ENCODE data around the gene KIAA0825. TPM values are rescaled to one million over a fixed set of nuclear protein-coding genes. Genes with fewer than 3 reads are reported as not detected.

Gene KIAA0825
- polyA plus RNA-seq, 3 donors = 0.56 to 1.3 (median 0.89) TPM

- no peak overlapping the region for H3K4me3 ChIP-seq (replicated peaks in 1 of 3; ENCODE audit: low read depth in 2 of 3, low read length in 3 of 3)
- H3K4me1 ChIP-seq (ENCODE audit: control insufficient read depth in 1 of 2, insufficient read depth in 2 of 2, low read length in 2 of 2) = no peaks in the 10 kb centered on the region
- H3K9me3 ChIP-seq (replicated peaks in 1 of 2; ENCODE audit: control insufficient read depth in 1 of 2, insufficient read depth in 1 of 2, low read length in 2 of 2) = no peaks in the 10 kb centered on the region
- peak overlapping the region in 1 of 7 donors; percentile 36 for H3K27ac Mint-ChIP-seq
- H4K20me1 ChIP-seq (ENCODE audit: insufficient read depth, low read length) = no peaks in the 10 kb centered on the region
- H3K4me2 ChIP-seq (replicated peaks; ENCODE audit: extremely low read depth, low read length, poor library complexity, severe bottlenecking) = no peak overlapping the region
- peaks cover 13% of the 10 kb centered on the region for H3K4me1 Mint-ChIP-seq
- no peaks in the 10 kb centered on the region for H3K79me2 ChIP-seq (ENCODE audit: insufficient read depth, low read length)
- H3K36me3 ChIP-seq (replicated peaks in 1 of 2; ENCODE audit: control insufficient read depth in 1 of 2, insufficient read depth in 2 of 2, low read length in 2 of 2) = no peaks in the 10 kb centered on the region
- peaks cover 0 to 6% (median 0%) of the 10 kb centered on the region in 7 donors for H3K9me3 Mint-ChIP-seq
- H3K9ac ChIP-seq (ENCODE audit: insufficient read depth, low read length, poor library complexity, severe bottlenecking) = no peak overlapping the region
- DNase-seq = no peak
- no peak overlapping the region for H3K27ac ChIP-seq (ENCODE audit: low read depth in 1 of 2, low read length in 2 of 2)
- peaks cover 2% of the 10 kb centered on the region in 3 donors for H3K27me3 Mint-ChIP-seq (ENCODE audit: low read depth in 3 of 3)
- WGBS (ENCODE audit: insufficient coverage) = no CpG with 5 or more reads among the region's 1 CpG
- H2AFZ ChIP-seq (ENCODE audit: insufficient read depth, low read depth, low read length, poor library complexity, severe bottlenecking) = no peak overlapping the region
- H3K36me3 Mint-ChIP-seq = no peaks in the 10 kb centered on the region
- intact Hi-C loops (cut with micrococcal nuclease) = no loop called here
- H3K4me3 Mint-ChIP-seq = no peak overlapping the region
- H3K27me3 ChIP-seq (ENCODE audit: control insufficient read depth in 2 of 2, insufficient read depth in 2 of 2, low read length in 2 of 2) = no peaks in the 10 kb centered on the region
- no peak for TF ChIP-seq CTCF (IDR thresholded peaks at IDR 0.05)
These were observed 341.7 kb downstream of the KIAA0825 start for GRCh38 chr5:94276751-94277150.

GRCh38 chr5:94276048-94276447 lies 342.4 kb downstream of the KIAA0825 start:
- Mint-ChIP-seq H3K9me3 (peaks cover 0 to 7% (median 0%) of the 10 kb centered on the region in 7 donors), H3K4me1 (peaks cover 13% of the 10 kb centered on the region), H3K4me3 (no peak overlapping the region), H3K36me3 (no peaks in the 10 kb centered on the region), H3K27ac (no peak overlapping the region), H3K27me3 (ENCODE audit: low read depth in 3 of 3) (peaks cover 2% of the 10 kb centered on the region in 3 donors)
- Histone ChIP-seq H3K27ac (ENCODE audit: low read depth in 1 of 2, low read length in 2 of 2) (no peak overlapping the region), H3K9me3 (replicated peaks in 1 of 2; ENCODE audit: control insufficient read depth in 1 of 2, insufficient read depth in 1 of 2, low read length in 2 of 2) (no peaks in the 10 kb centered on the region), H3K4me1 (ENCODE audit: control insufficient read depth in 1 of 2, insufficient read depth in 2 of 2, low read length in 2 of 2) (no peaks in the 10 kb centered on the region), H2AFZ (ENCODE audit: insufficient read depth, low read depth, low read length, poor library complexity, severe bottlenecking) (no peak overlapping the region), H3K79me2 (ENCODE audit: insufficient read depth, low read length) (no peaks in the 10 kb centered on the region), H3K27me3 (ENCODE audit: control insufficient read depth in 2 of 2, insufficient read depth in 2 of 2, low read length in 2 of 2) (no peaks in the 10 kb centered on the region), H4K20me1 (ENCODE audit: insufficient read depth, low read length) (no peaks in the 10 kb centered on the region), H3K4me3 (replicated peaks in 1 of 3; ENCODE audit: low read depth in 2 of 3, low read length in 3 of 3) (no peak overlapping the region), H3K36me3 (replicated peaks in 1 of 2; ENCODE audit: control insufficient read depth in 1 of 2, insufficient read depth in 2 of 2, low read length in 2 of 2) (no peaks in the 10 kb centered on the region), H3K9ac (ENCODE audit: insufficient read depth, low read length, poor library complexity, severe bottlenecking) (no peak overlapping the region), H3K4me2 (replicated peaks; ENCODE audit: extremely low read depth, low read length, poor library complexity, severe bottlenecking) (no peak overlapping the region)
- WGBS (ENCODE audit: insufficient coverage) = no CpG with 5 or more reads among the region's 1 CpG
- no peak for TF ChIP-seq CTCF (IDR thresholded peaks at IDR 0.05)
- intact Hi-C loops (cut with micrococcal nuclease) = no loop called here
- no peak for DNase-seq

Data from CD14-positive monocyte (primary cell).